H9 (cell line): ENCODE measurements around the gene ITK. TPM values are rescaled to one million over a fixed set of nuclear protein-coding genes. Genes with fewer than 3 reads are reported as not detected.

ENCODE experiments used
- DNase-seq: peaks from one replicate; pipeline ENCODE4 v3.0.0-alpha.2; 2017
- H2AFZ ChIP-seq: one replicate; pipeline ENCODE4 v1.6.1; 2013; ENCODE audit warnings: mild to moderate bottlenecking, low read length, control low read depth, moderate library complexity
- H2AK5ac ChIP-seq: 2 replicates; pipeline ENCODE4 v1.6.1; 2013; ENCODE audit warnings: low read length, control low read depth, mixed read lengths; ENCODE audit not compliant: insufficient read length
- H2BK120ac ChIP-seq: one replicate; pipeline ENCODE4 v1.6.1; 2013; ENCODE audit warnings: low read depth, mild to moderate bottlenecking, low read length, control low read depth, inconsistent platforms; ENCODE audit not compliant: poor library complexity, severe bottlenecking
- H2BK12ac ChIP-seq: 2 replicates; pipeline ENCODE4 v1.6.1; 2013; ENCODE audit warnings: low read length, control low read depth, mixed read lengths, low read depth; ENCODE audit not compliant: insufficient read length
- H2BK15ac ChIP-seq: 2 replicates; pipeline ENCODE4 v1.6.1; 2013; ENCODE audit warnings: low read depth, low read length, control low read depth
- H2BK20ac ChIP-seq: one replicate; pipeline ENCODE4 v1.6.1; 2013; ENCODE audit warnings: low read depth, mild to moderate bottlenecking, low read length, control low read depth, inconsistent platforms; ENCODE audit not compliant: poor library complexity, severe bottlenecking
- H2BK5ac ChIP-seq: 2 replicates; pipeline ENCODE4 v1.6.1; 2013; ENCODE audit warnings: low read length, control low read depth, mixed read lengths; ENCODE audit not compliant: insufficient read length
- H3K14ac ChIP-seq: 2 replicates; pipeline ENCODE4 v1.6.1; 2013; ENCODE audit warnings: low read length, control low read depth; ENCODE audit not compliant: insufficient read depth
- H3K18ac ChIP-seq: 2 replicates; pipeline ENCODE4 v1.6.1; 2013; ENCODE audit warnings: low read depth, mild to moderate bottlenecking, mixed read lengths, low read length, control low read depth; ENCODE audit not compliant: insufficient read length
- H3K23ac ChIP-seq: 2 replicates; pipeline ENCODE4 v1.6.1; 2013; ENCODE audit warnings: low read length, control low read depth, mixed read lengths, low read depth; ENCODE audit not compliant: insufficient read length
- H3K23me2 ChIP-seq: 2 replicates; pipeline ENCODE4 v1.6.1; 2013; ENCODE audit warnings: low read depth, mild to moderate bottlenecking, mixed read lengths, low read length, control low read depth; ENCODE audit not compliant: insufficient read length, poor library complexity, severe bottlenecking
- H3K27ac ChIP-seq: 2 replicates; pipeline ENCODE4 v1.5.1; 2013; ENCODE audit warnings: low read length, control low read depth, mixed read lengths, low read depth; ENCODE audit not compliant: insufficient read length
- H3K27me3 ChIP-seq: 2 replicates; pipeline ENCODE4 v1.6.1; 2013; ENCODE audit warnings: low read length, control low read depth, inconsistent platforms; ENCODE audit not compliant: insufficient read depth
- H3K4ac ChIP-seq: 2 replicates; pipeline ENCODE4 v1.6.1; 2013; ENCODE audit warnings: low read depth, mild to moderate bottlenecking, control low read depth, inconsistent platforms, low read length, moderate library complexity
- H3K4me1 ChIP-seq: 2 replicates; pipeline ENCODE4 v1.6.1; 2013; ENCODE audit warnings: low read length, control low read depth, inconsistent platforms; ENCODE audit not compliant: insufficient read depth
- H3K4me2 ChIP-seq: 2 replicates; pipeline ENCODE4 v1.6.1; 2013; ENCODE audit warnings: low read length, control low read depth, mixed read lengths; ENCODE audit not compliant: insufficient read length, insufficient read depth
- H3K56ac ChIP-seq: 2 replicates; pipeline ENCODE4 v1.6.1; 2013; ENCODE audit warnings: low read depth, mild to moderate bottlenecking, mixed read lengths, low read length, control low read depth; ENCODE audit not compliant: insufficient read length
- H3K79me1 ChIP-seq: 2 replicates; pipeline ENCODE4 v1.6.1; 2013; ENCODE audit warnings: low read depth, mild to moderate bottlenecking, moderate library complexity, low read length, control low read depth, inconsistent platforms; ENCODE audit not compliant: insufficient read depth, poor library complexity, severe bottlenecking
- H3K79me2 ChIP-seq: 2 replicates; pipeline ENCODE4 v1.6.1; 2013; ENCODE audit warnings: low read length, control low read depth, inconsistent platforms; ENCODE audit not compliant: insufficient read depth
- H3K9ac ChIP-seq: 2 replicates; pipeline ENCODE4 v1.6.1; 2013; ENCODE audit warnings: low read length, control low read depth, mixed read lengths; ENCODE audit not compliant: insufficient read length; ENCODE audit errors: extremely low read depth
- H3K9me3 ChIP-seq: one replicate; pipeline ENCODE4 v1.6.1; 2013; ENCODE audit warnings: low read depth, low read length, inconsistent platforms; ENCODE audit not compliant: control insufficient read depth
- H3T11ph ChIP-seq: one replicate; pipeline ENCODE4 v1.6.1; 2013; ENCODE audit warnings: mild to moderate bottlenecking, low read length, control low read depth, inconsistent platforms
- H4K20me1 ChIP-seq: one replicate; pipeline ENCODE4 v1.6.1; 2013; ENCODE audit not compliant: control insufficient read depth, insufficient read length, insufficient read depth
- H4K5ac ChIP-seq: 2 replicates; pipeline ENCODE4 v1.6.1; 2013; ENCODE audit warnings: low read depth, mild to moderate bottlenecking, mixed read lengths, low read length, control low read depth; ENCODE audit not compliant: insufficient read length
- H4K8ac ChIP-seq: replicated peaks from 2 replicates; pipeline ENCODE4 v1.6.1; 2013; ENCODE audit warnings: low read length, control low read depth, mixed read lengths, low read depth; ENCODE audit not compliant: insufficient read length
- H4K91ac ChIP-seq: 2 replicates; pipeline ENCODE4 v1.6.1; 2013; ENCODE audit warnings: low read depth, mild to moderate bottlenecking, moderate library complexity, mixed read lengths, low read length, control low read depth; ENCODE audit not compliant: insufficient read length
- H3K27ac Mint-ChIP-seq, 3 experiments: 2 replicates in 2 of 3; 3 replicates in 1 of 3; pipeline ENCODE4 v1.8.0; 2020 to 2021; ENCODE audit warnings: mixed read lengths in 3 of 3, mild to moderate bottlenecking in 1 of 3, moderate library complexity in 1 of 3
- H3K27me3 Mint-ChIP-seq: 2 replicates; pipeline ENCODE4 v1.8.0; 2021; ENCODE audit warnings: low read depth, mild to moderate bottlenecking, moderate library complexity, mixed read lengths
- H3K36me3 Mint-ChIP-seq, 3 experiments: 2 replicates in 2 of 3; 3 replicates in 1 of 3; pipeline ENCODE4 v1.8.0; 2020 to 2021; ENCODE audit warnings: low read depth in 3 of 3, mixed read lengths in 3 of 3; ENCODE audit not compliant: insufficient read depth in 1 of 3
- H3K4me1 Mint-ChIP-seq, 2 experiments: 2 replicates each; pipeline ENCODE4 v1.8.0; 2020; ENCODE audit warnings: mixed read lengths in 2 of 2
- H3K4me3 Mint-ChIP-seq, 2 experiments: 2 replicates in 1 of 2; 3 replicates in 1 of 2; pipeline ENCODE4 v1.8.0; 2020 to 2021; ENCODE audit warnings: mild to moderate bottlenecking in 2 of 2, mixed read lengths in 2 of 2, moderate library complexity in 1 of 2
- H3K9me3 Mint-ChIP-seq, 2 experiments: 2 replicates in 1 of 2; 3 replicates in 1 of 2; pipeline ENCODE4 v1.8.0; 2020; ENCODE audit warnings: mild to moderate bottlenecking in 2 of 2, mixed read lengths in 2 of 2, moderate library complexity in 1 of 2
- WGBS: extraction: QIAGEN DNeasy Blood & Tissue Kit; methylation state at CpG from one replicate; pipeline ENCODE4 v1.1.7; 2013; ENCODE audit warnings: missing lambda C conversion rate, low lambda C conversion rate, mixed read lengths; ENCODE audit not compliant: insufficient read length; ENCODE audit errors: extremely low coverage; 5-methylcytosine and 5-hydroxymethylcytosine counted together
- total RNA-seq: library from RNA; stranded (reverse); gene quantifications from 2 replicates; pipeline ENCODE4 v1.2.1, GENCODE V29; 2021
- TF ChIP-seq, protein P1 (sequence below): fragments of 200-600 bp; sonication (generic); conservative IDR thresholded peaks from 3 replicates; pipeline ENCODE4 v1.8.0; 2021; ENCODE audit warnings: antibody characterized with exemption, mild to moderate bottlenecking

Gene ITK
- total RNA-seq, 1 experiment from 2014 or later, result 0.22 TPM

DNA sequence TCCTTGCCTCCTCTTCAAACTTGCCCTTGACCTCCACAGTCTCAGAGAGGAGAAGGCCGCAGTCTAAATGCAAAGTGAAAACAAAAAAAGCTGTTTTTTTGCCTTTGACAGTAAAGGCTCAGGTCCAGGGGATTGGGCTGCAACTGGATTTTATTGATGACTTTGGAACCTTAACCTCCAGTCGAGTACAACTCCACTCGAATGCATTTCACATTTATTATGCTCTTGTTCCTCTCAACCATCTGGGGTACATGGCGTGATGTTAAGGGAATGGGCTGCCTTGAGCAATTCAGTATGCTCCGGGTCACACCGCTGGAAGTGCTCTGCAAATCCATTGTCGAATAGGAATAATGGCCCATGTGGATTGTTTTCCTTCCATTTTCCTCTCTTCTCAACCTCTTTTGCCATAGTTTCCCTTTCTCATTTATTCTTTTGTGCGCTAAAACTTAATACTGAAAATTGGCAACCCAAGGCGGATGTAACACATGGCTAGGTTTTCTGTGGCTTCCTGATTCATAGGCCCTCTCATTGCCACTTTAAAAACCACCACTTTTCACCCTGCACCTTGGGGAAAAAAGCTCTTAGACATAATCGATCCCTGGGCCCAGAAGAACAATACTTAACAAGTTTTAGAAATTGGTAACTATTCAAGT is 34.3 kb downstream of the ITK start:
- H3K4ac ChIP-seq, result no peak overlapping the region
- 0 out of 2 replicates have a peak, but pooled peaks cover 1% of the 10 kb centered on the region for H3K79me2 ChIP-seq
- no peak overlapping the region for H2BK5ac ChIP-seq
- TF ChIP-seq, protein P1, sequence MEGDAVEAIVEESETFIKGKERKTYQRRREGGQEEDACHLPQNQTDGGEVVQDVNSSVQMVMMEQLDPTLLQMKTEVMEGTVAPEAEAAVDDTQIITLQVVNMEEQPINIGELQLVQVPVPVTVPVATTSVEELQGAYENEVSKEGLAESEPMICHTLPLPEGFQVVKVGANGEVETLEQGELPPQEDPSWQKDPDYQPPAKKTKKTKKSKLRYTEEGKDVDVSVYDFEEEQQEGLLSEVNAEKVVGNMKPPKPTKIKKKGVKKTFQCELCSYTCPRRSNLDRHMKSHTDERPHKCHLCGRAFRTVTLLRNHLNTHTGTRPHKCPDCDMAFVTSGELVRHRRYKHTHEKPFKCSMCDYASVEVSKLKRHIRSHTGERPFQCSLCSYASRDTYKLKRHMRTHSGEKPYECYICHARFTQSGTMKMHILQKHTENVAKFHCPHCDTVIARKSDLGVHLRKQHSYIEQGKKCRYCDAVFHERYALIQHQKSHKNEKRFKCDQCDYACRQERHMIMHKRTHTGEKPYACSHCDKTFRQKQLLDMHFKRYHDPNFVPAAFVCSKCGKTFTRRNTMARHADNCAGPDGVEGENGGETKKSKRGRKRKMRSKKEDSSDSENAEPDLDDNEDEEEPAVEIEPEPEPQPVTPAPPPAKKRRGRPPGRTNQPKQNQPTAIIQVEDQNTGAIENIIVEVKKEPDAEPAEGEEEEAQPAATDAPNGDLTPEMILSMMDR, result no peak
- Mint-ChIP-seq H3K27me3 (no peaks in the 10 kb centered on the region; the same call in 1 of the 2 replicates), H3K9me3 (no peaks in the 10 kb centered on the region), H3K4me3 (no peak overlapping the region), H3K36me3 (no peaks in the 10 kb centered on the region), H3K27ac (no peak overlapping the region), H3K4me1 (peaks cover 2 to 4% of the 10 kb centered on the region in 2 experiments; a peak in 1 of 4 replicates)
- H3K56ac ChIP-seq, result no peak overlapping the region
- H4K20me1 ChIP-seq, result no peaks in the 10 kb centered on the region
- no peak overlapping the region for H3K4me2 ChIP-seq
- H3K18ac ChIP-seq, result no peak overlapping the region
- no peaks in the 10 kb centered on the region for H3K27me3 ChIP-seq
- no peak overlapping the region for H2BK15ac ChIP-seq
- H2BK20ac ChIP-seq, result no peak overlapping the region
- no peak overlapping the region for H3K27ac ChIP-seq
- H3K9ac ChIP-seq, result no peak overlapping the region
- H4K91ac ChIP-seq, result no peak overlapping the region
- H3T11ph ChIP-seq, result no peak overlapping the region
- no peak overlapping the region for H4K8ac ChIP-seq
- H3K23ac ChIP-seq, result no peak overlapping the region
- H2AK5ac ChIP-seq, result no peak overlapping the region
- no peak overlapping the region for H2BK120ac ChIP-seq
- no peaks in the 10 kb centered on the region for H3K9me3 ChIP-seq
- no peak overlapping the region for H3K14ac ChIP-seq
- no peak overlapping the region for H4K5ac ChIP-seq
- H3K4me1 ChIP-seq, result no peaks in the 10 kb centered on the region
- no peak for DNase-seq
- no peak overlapping the region for H2AFZ ChIP-seq
- no peak overlapping the region for H2BK12ac ChIP-seq
- no peaks in the 10 kb centered on the region for H3K79me1 ChIP-seq
- no CpG with 5 or more reads among the region's 10 CpGs for WGBS
- H3K23me2 ChIP-seq, result no peaks in the 10 kb centered on the region
